ENCODE data around the gene NLRP1.
A peak's percentile ranks its signal among the peaks of the same experiment; 100 is the strongest.

Gene NLRP1

GRCh38 chr17:5557485-5557884 is 26.8 kb downstream of the NLRP1 start:
- no peak for DNase-seq (ENCODE audit: low spot score)

- peak; percentile 41 for DNase-seq (ENCODE audit: low spot score)
Observed at GRCh38 chr17:5555254-5555653, 29.1 kb downstream of the NLRP1 start.

DNA sequence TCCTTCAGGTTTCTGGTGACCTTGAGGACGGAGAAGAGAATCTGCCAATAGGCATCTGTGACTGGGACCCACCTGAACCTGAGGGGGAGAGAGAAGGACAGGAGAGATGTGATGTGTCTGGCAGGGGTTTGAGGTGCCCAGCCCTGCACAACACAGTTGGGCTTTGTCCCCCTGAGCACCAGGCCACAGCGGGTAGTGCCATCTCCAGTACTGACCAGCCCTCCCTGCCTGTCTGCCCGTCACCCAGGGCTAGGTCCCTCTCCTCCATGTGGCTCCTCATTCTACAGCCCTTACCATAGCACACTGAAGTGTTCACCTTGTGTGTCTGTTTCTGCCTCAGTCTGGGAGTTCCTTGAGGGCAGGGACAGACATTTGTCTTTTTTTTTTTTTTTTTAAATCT is 30.8 kb downstream of the NLRP1 start:
- no peak for DNase-seq (ENCODE audit: low spot score)

DNA sequence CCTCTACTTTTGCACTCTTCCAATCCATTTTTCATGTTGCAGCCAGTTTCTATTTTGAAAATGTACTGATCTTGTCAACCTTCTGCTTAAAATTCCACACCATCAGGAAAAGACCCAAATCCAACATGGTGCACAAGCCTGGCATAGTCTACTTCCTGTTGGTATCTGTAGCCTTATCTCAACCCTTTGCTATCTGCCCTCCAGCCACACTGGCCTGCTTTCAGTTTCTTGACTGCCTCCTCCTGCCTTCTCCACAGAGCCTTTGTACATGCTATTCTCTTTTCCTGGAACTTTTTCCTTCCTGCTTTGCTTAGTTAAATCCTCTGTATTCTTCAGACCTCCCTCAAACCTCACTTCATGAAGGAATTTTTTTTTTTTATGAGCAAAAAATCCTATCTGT is 31.5 kb downstream of the NLRP1 start:
- no peak for DNase-seq (ENCODE audit: low spot score)

DNA sequence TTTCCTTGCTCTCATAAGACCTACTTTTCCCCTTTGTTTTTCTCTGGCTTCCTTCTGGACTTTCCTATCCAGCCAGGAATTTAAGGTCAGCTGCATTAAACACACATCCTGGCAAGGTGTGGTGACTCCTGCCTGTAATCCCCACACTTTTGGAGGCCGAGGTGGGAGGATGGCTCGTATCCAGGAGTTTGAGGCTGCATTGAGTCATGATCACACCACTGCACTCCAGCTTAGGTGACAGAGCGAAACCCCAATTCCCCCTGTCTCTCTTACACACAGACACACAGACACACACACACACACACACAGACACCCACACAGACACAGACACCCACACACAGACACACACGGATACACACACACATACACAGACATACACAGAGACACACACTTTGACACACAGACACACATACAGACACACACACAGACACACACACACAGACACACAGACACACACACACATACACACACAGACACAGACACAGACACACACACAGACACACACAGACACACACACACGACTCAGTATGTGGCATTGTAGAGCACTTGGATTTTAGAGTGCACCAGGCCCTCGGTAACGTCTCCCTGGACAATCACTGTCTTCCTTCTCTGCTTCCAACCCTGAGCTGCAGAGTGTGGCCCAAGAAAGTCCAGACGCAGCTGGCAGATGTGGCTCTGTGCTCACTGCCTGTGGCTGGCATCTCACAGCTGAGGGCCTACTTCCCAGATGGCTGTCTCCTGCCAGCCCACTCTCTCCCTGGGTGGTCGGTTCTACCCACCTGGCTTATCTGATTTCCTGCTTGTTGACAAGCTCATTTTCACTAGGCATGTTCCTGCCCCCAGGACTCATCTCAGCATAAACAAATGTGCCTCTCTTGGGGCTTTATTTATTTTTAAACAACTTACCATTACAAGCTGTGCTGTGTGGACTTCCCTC is 39.0 kb downstream of the NLRP1 start:
- DNase-seq (ENCODE audit: low spot score): peak; percentile 41

DNA sequence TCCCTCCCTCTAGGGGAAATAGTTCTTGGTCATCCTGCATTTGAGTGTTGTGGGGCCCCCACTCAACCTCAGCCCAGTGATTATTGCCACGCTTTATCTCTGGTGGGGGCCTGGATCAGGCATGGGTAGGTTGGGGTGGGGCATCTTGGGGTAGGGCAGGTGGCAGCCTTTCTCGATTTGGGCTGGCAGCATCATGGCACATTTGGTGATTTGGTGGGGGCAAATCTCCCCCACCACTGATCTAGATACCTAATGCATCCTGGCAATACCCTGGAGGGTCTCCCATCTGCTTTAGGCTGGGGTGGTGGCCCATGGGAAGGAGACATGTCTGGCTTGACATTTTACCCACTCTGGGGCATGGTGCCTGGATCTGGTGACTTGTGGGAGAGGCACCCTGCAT is 40.2 kb downstream of the NLRP1 start:
- DNase-seq (ENCODE audit: low spot score): no peak

DNA sequence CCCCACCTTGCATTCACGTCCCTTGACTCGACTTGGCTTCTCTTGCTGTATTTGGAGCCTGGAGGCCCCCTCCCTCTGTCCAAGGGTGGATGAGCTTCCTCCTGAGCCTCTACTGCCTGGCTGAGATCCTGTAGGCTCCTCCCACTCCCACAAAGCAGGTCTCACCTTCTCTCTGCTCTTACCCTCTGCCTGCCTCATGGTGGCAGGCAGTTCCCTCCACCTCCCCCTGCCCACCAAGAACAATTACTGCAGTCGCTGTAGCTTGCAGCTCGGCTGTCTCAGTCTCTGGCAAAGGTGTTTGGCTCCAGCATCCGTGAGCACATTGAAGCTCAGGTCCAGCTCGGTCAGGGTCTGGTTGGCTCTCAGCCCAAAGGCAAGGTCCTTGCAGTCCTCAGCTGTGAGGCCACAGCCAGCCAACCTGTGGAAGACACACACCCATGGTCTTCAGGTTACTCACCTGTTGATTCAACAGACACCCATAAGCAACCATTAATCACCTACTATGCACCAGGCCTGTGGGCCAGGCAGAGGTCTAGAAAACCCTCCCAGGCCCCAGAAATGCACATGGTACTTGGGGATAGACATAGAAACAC is 42.6 kb downstream of the NLRP1 start:
- DNase-seq (ENCODE audit: low spot score): no peak

DNA sequence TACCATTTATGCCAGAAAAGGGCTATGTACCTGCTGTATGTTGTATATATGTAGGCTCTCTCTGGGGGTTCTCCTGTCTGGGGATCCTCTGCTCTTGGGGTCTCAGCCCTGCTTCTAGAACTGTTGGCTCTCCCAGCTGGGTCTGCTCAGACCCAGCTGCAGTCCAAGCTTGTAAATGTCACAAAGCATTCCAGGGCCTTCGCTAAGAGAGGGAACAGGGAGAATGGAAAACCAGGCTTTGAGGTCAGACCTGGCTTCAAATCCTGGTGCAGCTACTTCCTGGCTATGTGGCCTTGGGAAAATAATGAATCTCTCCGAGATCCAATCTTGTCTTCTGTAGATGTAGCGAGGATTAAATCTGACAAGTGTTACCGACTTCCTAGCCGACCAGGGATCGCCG is 44.0 kb downstream of the NLRP1 start:
- no peak for DNase-seq (ENCODE audit: low spot score)

DNA sequence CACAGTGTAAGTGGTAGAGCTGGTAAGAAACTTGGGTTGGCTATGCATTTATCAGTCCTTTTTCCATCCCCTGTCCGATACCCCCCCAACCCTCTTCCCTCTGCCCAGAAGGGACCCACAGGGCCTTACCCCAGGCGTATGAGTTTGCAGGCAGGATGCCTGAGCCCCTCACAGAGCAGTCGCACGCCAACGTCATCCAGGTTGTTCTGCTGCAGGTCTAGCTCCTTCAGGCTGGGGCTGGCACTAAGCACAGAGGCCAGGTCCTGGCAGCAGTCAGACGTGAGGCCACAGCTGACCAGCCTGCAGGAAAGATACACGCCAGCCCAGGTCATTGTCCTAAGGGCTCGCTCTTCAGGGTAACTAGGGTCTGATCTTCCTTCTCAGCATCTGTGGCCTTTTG is 45.0 kb downstream of the NLRP1 start:
- DNase-seq (ENCODE audit: low spot score): no peak

DNA sequence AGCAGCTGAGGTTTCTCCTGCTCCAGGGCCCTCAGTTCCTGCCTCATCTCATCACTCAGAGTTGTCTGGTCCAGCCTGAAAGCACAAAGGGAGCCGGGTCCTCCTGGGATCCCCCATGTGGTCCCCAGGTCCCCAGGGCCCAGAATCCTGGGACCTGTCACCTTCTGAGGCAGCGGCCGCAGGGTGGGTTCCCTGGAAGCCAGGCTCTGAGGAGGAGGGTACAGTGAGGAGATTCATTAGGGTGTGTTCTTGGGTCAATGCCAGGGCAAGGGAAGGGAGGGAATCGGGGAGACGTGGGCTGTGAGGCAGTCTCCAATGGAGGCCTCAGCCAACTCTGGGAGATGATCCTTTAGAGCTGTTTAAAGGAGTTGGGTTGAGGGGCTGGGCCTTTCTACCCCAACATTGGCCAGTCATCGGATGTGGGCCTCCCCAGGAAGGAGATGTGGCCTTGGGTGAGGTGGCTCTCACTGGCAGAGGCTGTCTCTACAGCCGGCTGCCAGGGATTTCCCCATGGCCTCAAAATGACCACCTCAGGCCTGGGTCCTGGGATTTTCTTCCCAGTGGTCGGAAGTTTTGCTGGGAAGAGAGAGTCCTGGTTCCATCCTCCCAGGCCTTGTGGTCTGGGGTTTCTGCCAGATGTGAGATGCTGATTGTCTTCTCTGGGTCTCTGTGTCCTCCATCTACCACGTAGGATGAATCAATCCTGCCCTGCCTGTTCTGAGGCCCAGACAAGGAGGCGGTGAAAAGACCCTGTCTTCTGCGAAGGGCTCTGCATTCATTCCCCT is 47.3 kb downstream of the NLRP1 start:
- DNase-seq (ENCODE audit: low spot score): no peak

DNA sequence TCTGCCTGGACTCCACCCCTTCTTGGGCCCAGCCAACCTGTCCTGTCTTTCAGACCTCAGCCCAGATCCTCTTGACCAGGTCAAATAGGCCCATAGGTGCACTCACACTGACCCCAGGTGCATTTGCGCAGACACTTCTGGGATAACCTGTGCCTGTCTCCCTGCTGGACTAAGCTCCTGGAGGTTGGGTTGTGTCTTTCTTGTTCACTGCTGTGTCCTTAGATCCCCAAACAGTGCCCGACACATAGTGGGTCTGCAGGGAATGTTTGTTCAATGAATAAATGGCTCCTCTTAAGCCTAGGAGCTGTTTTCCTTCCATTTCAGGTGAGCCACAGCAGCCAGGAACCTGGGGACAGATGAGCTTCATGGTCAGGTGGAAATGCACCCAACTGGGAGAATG is 48.9 kb downstream of the NLRP1 start:
- DNase-seq (ENCODE audit: low spot score): no peak

DNA sequence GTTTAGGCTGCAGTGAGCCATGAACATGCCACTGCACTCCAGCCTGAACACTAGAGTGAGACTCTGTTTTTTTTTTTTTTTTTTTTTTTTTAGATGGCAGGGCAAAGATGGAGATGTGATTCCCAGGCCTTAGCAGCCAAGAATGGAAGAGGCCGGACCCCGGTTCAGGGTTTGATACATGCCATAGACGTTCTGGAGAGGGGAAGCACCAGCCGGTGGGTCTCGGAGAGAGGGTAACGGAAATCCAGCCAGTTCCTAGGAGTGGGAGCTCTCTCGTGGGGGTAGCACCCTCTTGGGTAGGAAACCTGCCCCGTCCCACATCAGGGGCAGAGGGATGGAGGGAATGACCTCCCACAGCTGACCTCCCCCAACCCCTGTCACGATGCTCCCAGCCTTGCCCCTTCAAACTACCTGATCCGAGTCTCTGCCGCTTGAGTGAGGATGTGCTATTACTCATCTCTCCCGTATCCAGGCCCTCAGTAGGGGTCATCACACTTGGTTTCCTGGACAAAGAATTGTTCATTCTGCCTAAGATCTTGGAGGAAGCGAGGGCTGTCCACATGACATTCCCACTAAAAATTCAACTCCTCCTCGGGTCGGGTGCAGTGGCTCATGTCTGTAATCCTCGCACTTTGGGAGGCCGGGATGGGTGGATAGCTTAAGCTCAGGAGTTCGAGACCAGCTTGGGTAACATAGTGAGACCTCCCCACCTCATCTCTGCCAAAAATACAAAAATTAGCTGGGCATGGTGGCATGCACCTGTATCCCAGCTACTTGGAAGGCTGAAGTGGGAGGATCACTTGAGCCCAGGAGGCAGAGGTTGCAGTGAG is 50.6 kb downstream of the NLRP1 start:
- no peak for DNase-seq (ENCODE audit: low spot score)

DNA sequence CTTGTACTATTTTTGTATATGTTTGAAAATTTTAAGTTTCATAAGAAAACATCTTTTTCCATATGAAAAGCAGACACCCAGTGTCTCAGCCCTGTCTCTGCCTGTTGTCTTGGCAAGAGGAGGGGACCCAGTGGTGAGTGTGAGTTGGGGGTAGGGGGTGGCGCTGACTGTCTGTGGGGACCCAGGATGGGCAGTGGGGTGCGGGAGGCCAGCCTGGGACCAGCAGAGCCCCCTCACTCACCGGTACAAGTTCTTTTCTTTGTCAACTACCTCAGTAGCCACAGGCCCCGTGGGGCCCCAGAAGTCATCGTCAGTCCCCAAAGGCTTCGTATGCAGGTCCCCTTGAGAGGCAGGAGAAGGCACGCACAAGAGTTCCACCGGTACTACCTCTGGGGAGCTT is 51.7 kb downstream of the NLRP1 start:
- no peak for DNase-seq (ENCODE audit: low spot score)

- DNase-seq (ENCODE audit: low spot score): no peak
Observed at GRCh38 chr17:5531085-5531418, 53.3 kb downstream of the NLRP1 start.

DNA sequence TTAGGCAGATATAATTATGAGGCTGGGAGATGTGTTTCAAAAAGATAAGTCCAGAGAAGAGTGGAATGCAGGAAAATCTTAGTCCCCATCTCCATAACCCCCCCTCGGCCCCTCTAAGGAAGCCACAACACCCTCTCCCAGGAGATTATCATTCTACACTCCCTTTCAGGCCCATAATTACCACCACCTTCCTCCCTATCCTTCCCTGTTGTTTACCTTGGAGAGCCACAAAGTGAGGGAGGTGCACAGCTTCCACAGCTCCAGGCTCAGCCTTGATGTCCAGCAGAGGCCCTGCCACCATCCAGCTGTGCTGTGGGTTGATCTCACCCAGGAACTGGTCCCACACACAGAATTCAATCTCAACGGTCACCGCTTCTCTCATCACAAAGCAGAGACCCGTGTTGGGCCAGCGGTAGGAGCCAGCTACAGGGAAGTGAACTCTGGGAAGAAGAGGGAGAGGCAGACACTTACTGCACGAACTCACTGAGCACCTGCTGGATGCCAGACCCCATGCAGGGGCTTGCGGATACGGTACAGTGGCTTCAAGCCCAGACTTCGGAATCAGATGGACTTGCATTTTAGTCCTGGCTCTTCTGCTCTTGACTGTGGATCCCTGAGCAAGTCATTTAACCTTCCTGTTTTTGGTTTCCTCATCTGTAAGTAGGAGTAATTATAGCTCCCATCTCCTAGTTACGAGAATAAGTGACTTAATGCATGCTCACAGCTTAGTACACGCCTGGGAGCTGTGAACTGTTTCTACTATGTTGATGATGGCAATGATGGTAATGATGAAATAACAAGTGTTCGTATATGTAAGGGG is 53.8 kb downstream of the NLRP1 start:
- no peak for DNase-seq (ENCODE audit: low spot score)

GRCh38 chr17:5527601-5528250 is 56.6 kb downstream of the NLRP1 start:
- no peak for DNase-seq (ENCODE audit: low spot score)

DNA sequence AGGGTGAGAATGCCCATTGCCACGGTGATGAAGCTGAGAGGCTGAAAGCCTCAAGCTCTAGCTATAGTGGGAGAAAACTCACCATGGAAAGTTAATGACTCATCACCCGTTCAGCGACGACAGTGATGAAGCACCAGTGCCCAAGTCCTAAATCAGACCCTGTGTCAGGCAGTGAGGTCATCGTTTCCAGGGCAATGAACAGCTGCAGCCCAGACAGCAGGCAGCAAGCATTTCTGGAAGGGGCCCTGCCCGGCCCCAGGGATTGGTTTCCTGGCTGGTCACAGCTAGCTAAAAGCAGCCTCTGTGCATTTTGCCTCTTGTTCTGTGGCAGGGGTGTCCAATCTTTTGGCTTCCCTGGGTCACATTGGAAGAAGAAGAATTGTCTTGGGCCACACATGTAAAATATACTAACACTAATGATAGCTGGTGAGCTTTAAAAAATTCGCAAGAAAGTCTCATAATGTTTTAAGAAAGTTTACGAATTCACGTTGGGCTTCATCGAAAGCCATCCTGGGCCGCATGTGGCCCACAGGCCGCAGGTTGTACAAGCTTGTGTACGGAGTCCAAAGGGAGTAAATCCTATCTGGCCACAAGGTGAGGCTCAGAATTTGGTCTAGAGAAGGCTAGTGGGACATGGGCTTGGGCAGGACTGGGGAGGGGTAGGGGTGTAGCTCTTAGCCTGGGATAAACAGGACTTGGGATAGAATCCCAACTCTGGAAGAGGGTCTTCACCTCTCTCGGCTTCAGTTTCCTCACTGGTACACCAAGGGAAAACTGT is 57.3 kb downstream of the NLRP1 start:
- DNase-seq (ENCODE audit: low spot score): peak; percentile 75

- no peak for DNase-seq (ENCODE audit: low spot score)
Observed at GRCh38 chr17:5523249-5523648, 61.1 kb downstream of the NLRP1 start.

DNA sequence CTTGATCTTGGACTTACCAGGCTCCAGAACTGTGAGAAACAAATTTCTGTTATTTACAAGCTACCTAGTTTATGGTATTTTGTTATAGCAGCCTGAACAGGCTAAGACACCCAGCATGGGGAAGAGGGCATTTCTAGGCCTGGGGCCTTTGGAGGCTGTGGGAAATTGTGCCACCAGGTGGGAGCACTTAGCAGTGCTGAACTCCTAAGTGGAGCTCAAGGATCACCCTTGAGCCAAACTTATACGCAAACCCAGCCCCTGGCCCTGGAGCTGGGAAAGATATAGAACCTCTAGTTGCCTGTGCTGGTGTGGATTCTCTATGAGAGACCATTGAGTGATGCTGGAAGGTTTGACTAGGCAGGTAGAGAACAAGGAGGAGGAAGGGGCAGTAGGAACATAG is 61.8 kb downstream of the NLRP1 start:
- no peak for DNase-seq (ENCODE audit: low spot score)
